Mucosa of descending colon (tissue), 3 donors: ENCODE data around the gene GIPR. TPM values are rescaled to one million over a fixed set of nuclear protein-coding genes. Genes with fewer than 3 reads are reported as not detected.
"Not testable (repeated sequence)": the region's sequence is repeated elsewhere in the genome, so short reads cannot be mapped to it uniquely, and the experiment has no call there.

Experiments
- ATAC-seq: fragments of 200-7000 bp; cut with Tn5 transposase; one replicate; pipeline ENCODE4 v1.9.1; 2020; ENCODE audit warnings: mild to moderate bottlenecking, moderate library complexity
- DNase-seq, 3 donors: peaks; one replicate each; pipeline ENCODE4 v3.0.0-alpha.2; 2020
- H3K36me3 ChIP-seq: fragments of 200-600 bp; one replicate; pipeline ENCODE4 v1.8.0; 2021; ENCODE audit warnings: low read depth, mild to moderate bottlenecking
- H3K4me1 ChIP-seq: fragments of 200-600 bp; one replicate; pipeline ENCODE4 v1.8.0; 2021; ENCODE audit warnings: low read depth, mild to moderate bottlenecking
- H3K4me3 ChIP-seq: fragments of 200-600 bp; one replicate; pipeline ENCODE4 v1.8.0; 2021; ENCODE audit warnings: mild to moderate bottlenecking
- H3K9me3 ChIP-seq: fragments of 200-600 bp; one replicate; pipeline ENCODE4 v1.8.0; 2021; ENCODE audit warnings: mild to moderate bottlenecking
- intact Hi-C, 2 donors: fragments of 100-400 bp; cut with DNase I in 1 of 2; cut with micrococcal nuclease in 1 of 2; formaldehyde crosslinking; loops; one replicate each; pipeline versions ENCODE4 v1.11.0 to v1.11.1; 2022; cut with DNase I, micrococcal nuclease
- total RNA-seq, 3 donors: library from RNA; stranded (reverse); fragmentation: NEBNext Ultra II Directional in 2 of 3; extraction: Animal tissue kit (Norgen Biotek cat#: 25700) in 2 of 3; gene quantifications; one replicate each; pipeline versions ENCODE4 v1.2.1 to v1.2.4, GENCODE V29; 2021 to 2023
- TF ChIP-seq, protein P1 (sequence below): fragments of 200-600 bp; IDR thresholded peaks from one replicate; pipeline ENCODE4 v1.8.0; 2022; ENCODE audit warnings: antibody characterized with exemption, mild to moderate bottlenecking
- donor health status: DM: no; HTN: no; CAD: no; lungs with moderate emphysema.
- donor health status: DM: no; HTN: no; CAD: no.
- donor health status: DM: no; HTN: yes; CAD: no.

Gene GIPR
- total RNA-seq, 3 donors from 2014 or later: 6.8 to 19.4 (median 14.2) TPM

DNA sequence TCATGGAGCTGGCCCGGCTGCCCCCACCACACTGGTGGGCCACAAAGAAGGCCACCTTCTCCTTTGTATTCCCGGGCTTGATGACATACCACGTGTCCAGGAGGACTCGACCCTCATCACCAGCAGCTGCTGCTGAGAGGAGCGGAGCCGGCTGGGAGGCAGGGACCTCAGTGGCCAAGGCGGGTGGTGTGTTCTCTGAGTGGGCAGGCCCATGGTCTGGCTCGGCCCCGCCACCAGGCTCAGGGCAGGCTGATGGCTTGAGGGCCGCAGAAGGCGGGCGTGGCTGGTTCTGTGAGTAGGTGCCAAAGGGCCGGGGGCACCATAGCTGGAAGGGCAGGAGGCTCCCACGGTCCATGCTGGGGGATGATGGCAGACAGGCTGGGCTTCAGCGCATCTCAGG, 45.1 kb downstream of the GIPR start:
- ATAC-seq: no peak

DNA sequence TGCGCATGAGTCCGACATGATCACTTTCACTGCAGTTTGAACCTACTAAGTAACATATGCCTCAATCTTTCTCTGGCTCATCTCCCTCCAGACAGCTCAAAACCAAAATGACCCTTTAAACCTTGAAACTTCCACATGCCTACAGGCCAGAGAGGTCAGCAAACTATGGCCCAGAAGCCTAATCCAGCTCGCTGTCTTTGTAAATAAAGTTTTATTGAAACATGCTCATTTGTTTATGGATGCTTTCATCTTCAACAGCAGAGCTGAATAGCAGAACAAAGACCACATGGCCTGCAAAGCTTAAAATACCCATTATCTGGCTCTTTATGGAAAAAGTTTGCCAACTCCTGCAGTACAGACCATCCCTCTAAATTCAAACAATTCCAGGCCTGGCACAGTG, 47.1 kb downstream of the GIPR start:
- H3K4me3 ChIP-seq: no peak overlapping the region
- H3K4me1 ChIP-seq: peaks cover 10% of the 10 kb centered on the region
- peaks cover 9% of the 10 kb centered on the region for H3K36me3 ChIP-seq
- TF ChIP-seq, protein P1, sequence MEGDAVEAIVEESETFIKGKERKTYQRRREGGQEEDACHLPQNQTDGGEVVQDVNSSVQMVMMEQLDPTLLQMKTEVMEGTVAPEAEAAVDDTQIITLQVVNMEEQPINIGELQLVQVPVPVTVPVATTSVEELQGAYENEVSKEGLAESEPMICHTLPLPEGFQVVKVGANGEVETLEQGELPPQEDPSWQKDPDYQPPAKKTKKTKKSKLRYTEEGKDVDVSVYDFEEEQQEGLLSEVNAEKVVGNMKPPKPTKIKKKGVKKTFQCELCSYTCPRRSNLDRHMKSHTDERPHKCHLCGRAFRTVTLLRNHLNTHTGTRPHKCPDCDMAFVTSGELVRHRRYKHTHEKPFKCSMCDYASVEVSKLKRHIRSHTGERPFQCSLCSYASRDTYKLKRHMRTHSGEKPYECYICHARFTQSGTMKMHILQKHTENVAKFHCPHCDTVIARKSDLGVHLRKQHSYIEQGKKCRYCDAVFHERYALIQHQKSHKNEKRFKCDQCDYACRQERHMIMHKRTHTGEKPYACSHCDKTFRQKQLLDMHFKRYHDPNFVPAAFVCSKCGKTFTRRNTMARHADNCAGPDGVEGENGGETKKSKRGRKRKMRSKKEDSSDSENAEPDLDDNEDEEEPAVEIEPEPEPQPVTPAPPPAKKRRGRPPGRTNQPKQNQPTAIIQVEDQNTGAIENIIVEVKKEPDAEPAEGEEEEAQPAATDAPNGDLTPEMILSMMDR: no peak
- ATAC-seq: no peak
- no peak for DNase-seq
- intact Hi-C loops: no loop called here
- H3K9me3 ChIP-seq: no peaks in the 10 kb centered on the region

More for the DNA sequence above, 45.1 kb downstream of the GIPR start:
- DNase-seq: peak in 1 of 3 donors; percentile 48
- H3K9me3 ChIP-seq: no peaks in the 10 kb centered on the region
- TF ChIP-seq, protein P1: no peak
- no peak overlapping the region for H3K4me3 ChIP-seq
- peaks cover 5% of the 10 kb centered on the region for H3K4me1 ChIP-seq
- intact Hi-C loops: no loop called here
- H3K36me3 ChIP-seq: peaks cover 9% of the 10 kb centered on the region

DNA sequence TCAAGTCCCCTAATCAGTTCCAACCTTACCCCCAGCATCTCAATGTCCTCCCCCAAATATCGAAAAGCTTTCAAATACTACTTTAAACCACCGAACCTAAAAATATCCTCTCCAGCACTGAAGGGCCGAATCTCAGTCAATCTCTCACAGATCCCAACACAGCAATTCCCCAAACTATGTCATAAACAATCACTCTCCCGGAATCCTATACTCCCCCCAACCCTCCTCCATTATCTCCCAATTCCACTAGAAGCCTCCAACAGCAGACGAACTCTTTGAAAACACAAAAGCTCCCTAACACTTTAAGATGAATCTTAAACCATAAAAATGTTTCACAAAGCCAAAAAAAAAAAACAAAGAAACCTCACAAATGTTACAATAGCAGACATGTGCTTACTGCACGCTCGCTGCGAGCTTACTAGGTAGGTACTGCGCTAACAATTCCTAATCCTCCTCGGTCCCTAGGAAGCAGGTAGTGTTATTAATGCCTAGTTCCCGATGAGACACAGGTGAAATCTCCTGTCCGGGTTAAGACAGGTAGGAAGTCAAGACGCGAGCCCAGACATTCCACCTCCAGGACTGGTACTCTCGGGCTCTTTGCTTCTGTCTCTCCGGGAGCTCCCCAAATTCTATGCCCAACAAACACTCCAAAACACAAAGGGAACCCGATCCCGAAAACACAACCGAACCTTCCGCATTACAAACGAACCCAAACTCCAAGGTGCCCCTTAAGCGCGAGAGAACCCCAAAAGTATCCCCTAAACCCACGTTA, 48.5 kb downstream of the GIPR start:
- peaks cover 18% of the 10 kb centered on the region for H3K4me1 ChIP-seq
- DNase-seq (peak in 1 of 3 donors; percentile 71), ATAC-seq (peak; percentile 4)
- H3K9me3 ChIP-seq: no peaks in the 10 kb centered on the region
- H3K4me3 ChIP-seq: peak overlapping the region; percentile 27
- TF ChIP-seq, protein P1: no peak
- peaks cover 7% of the 10 kb centered on the region for H3K36me3 ChIP-seq
- intact Hi-C loops: no loop called here

DNA sequence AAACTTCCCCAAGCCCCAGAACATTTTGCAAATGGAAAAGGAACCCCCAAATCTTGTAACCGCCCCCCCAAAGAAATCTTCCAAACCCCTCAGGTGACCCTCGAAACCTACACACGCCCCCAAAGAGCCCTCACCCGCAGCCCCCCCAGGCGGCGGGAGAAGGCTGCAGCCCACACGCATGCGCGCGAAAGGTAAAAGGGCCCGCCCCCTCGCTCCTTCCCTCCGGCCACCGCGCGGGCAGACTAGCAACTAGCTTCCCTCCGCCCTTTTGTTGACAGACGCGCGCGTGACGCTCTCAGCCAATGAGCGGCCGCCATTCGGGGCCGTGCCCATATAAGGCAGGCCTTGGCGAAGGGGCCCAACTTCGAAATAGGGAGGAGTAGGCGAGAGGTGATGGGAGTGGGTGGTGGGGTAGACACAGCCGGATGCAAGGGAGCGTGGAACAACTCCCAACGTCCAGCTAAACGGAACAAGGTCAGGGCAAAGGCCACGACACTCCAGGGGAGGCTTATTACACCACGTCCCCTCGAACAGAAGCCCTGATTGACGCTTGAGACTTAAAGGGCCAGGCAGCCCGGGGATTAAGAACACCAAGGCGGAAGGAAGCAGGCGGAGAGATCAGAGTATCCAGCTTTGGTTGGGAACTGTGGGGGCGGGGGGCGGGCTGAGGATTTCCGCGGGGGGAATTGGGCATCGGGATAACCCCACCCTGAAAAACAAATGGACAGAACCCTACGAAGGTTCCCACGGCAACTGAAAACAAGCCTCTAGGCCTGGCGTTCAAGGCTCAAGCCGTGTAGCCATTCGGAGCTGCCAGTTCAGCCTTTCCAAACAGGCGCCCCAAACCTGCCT, 49.3 kb downstream of the GIPR start:
- peak overlapping the region; percentile 27 for H3K4me3 ChIP-seq
- DNase-seq: peak; percentile 98 to 99 (median 99)
- peaks cover 26% of the 10 kb centered on the region for H3K4me1 ChIP-seq
- TF ChIP-seq, protein P1: no peak
- peaks cover 5% of the 10 kb centered on the region for H3K36me3 ChIP-seq
- intact Hi-C loops: no loop called here
- peak; percentile 90 for ATAC-seq
- no peaks in the 10 kb centered on the region for H3K9me3 ChIP-seq

DNA sequence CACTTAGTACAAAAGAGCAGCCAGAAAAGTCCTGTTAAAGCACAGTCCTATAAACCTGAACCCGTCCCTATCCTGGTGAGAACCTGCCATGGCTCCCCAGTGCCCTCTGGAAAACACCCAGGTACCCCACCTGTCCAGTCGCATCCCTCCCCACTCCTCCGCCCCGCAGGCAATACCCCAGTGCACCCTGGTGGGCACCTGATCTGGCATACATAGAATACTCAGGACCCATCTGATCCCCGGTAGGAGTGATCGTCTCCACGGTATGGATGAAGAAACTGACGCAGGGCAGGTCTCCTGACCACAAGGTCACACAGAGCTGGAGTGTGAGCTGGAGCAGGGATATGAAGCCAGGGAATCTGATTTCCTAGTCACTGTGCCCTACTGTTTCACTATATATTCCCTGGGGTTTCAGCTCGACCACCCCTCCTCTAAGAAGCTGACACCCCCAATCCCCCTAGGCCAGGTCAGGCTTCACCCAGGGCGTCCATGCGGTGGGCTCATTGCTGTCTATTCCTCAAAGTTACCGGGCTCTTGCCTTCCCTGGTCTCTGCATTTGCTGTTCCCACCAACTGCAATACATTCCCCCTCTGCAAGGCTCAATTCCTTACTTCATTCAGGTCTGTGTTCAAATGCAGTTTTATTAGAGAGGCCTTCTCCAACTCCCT, 50.1 kb downstream of the GIPR start:
- TF ChIP-seq, protein P1: no peak
- ATAC-seq: no peak
- Histone ChIP-seq H3K9me3 (no peaks in the 10 kb centered on the region), H3K36me3 (peaks cover 5% of the 10 kb centered on the region), H3K4me1 (peaks cover 26% of the 10 kb centered on the region), H3K4me3 (no peak overlapping the region)
- DNase-seq: no peak
- intact Hi-C loops: no loop called here

DNA sequence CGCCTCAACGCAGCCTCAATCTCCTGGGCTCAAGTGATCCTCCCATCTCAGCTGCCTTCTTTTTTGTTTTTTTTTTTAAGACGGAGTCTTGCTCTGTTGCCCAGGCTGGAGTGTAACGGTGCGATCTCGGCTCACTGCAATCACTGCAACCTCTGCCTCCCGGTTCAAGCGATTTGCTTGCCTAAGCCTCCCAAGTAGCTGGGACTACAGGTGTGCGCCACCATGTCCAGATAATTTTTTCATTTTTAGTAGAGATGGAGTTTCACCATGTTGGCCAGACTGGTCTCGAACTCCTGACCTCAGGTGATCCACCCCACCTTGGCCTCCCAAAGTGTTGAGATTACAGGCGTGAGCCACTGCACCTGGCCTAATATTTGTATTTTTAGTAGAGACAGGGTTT, 52.0 kb downstream of the GIPR start:
- H3K36me3 ChIP-seq, ATAC-seq, H3K4me3 ChIP-seq, H3K9me3 ChIP-seq, DNase-seq, intact Hi-C loops: not testable (repeated sequence)
- peaks cover 26% of the 10 kb centered on the region for H3K4me1 ChIP-seq

DNA sequence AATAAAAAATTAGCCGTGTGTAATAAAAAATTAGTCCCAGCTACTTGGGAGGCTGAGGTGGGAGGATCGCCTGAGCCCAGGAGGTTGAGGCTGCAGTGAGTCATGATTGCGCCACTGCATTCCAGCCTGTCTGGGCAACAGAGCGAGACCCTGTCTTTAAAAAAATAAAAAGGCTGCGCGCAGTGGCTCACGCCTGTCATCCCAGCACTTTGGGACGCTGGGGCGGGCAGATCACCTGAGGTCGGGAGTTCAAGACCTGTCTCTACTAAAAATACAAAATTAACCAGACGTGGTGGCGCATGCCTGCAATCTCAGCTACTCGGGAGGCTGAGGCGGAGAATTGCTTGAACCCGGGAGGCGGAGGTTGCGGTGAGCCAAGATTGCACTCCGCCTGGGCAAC, 60.7 kb downstream of the GIPR start:
- intact Hi-C loops: not testable (repeated sequence)

More for the DNA sequence above, 60.7 kb downstream of the GIPR start:
- not testable (repeated sequence) for H3K36me3 ChIP-seq, H3K4me3 ChIP-seq, H3K9me3 ChIP-seq, ATAC-seq
- DNase-seq: peak in 1 of 3 donors; percentile 29
- peaks cover 19% of the 10 kb centered on the region for H3K4me1 ChIP-seq
